ENCODE measurements around the gene DAB2.

DNA sequence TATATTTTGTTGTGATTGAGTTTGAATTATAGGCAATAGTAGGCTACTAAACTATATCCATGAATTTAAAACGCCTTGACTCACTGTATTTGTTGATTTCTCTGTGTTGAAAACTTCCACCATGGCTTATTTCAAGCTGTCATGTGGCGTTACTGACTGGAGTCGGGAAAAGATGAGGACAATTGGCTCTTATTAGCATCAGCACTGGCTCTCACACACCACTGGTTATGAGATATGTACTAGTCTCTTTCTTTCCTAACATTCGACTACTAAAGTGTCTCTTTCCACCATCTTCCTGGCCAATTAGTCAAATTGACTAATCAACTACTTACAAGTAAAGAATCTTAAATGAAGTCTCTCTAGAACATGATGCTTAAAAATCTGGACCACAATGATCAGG lies 9.1 kb upstream of the DAB2 start:
- TF ChIP-seq, protein P1, sequence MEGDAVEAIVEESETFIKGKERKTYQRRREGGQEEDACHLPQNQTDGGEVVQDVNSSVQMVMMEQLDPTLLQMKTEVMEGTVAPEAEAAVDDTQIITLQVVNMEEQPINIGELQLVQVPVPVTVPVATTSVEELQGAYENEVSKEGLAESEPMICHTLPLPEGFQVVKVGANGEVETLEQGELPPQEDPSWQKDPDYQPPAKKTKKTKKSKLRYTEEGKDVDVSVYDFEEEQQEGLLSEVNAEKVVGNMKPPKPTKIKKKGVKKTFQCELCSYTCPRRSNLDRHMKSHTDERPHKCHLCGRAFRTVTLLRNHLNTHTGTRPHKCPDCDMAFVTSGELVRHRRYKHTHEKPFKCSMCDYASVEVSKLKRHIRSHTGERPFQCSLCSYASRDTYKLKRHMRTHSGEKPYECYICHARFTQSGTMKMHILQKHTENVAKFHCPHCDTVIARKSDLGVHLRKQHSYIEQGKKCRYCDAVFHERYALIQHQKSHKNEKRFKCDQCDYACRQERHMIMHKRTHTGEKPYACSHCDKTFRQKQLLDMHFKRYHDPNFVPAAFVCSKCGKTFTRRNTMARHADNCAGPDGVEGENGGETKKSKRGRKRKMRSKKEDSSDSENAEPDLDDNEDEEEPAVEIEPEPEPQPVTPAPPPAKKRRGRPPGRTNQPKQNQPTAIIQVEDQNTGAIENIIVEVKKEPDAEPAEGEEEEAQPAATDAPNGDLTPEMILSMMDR (IDR thresholded peaks at IDR 0.05; ENCODE audit: insufficient read depth, low read length, poor library complexity, severe bottlenecking), result no peak
- no peak for TF ChIP-seq EZH2phosphoT487 (conservative IDR thresholded peaks at IDR 0.05; ENCODE audit: low read length)

All from SU-DHL-6 (cell line).